ENCODE data around the gene GNPDA2. TPM values are rescaled to one million over a fixed set of nuclear protein-coding genes. Genes with fewer than 3 reads are reported as not detected.

The GNPDA2 gene
- total and polyA plus RNA-seq, 2 of the 4 experiments (the other 2 are of a cell fraction): 11.0 to 13.4 TPM

- Histone ChIP-seq H2BK5ac (ENCODE audit: low read depth, low read length, poor library complexity, severe bottlenecking) (no peak overlapping the region), H3K14ac (replicated peaks; ENCODE audit: low read depth, low read length) (no peak overlapping the region), H3K36me3 (ENCODE audit: control insufficient read depth, insufficient read depth, low read length) (peaks cover 27% of the 10 kb centered on the region), H2AK9ac (replicated peaks; ENCODE audit: low read depth, low read length, poor library complexity) (no peak overlapping the region), H3K9me1 (ENCODE audit: insufficient read depth, low read length) (no peaks in the 10 kb centered on the region), H4K20me1 (ENCODE audit: insufficient read depth, low read length) (no peaks in the 10 kb centered on the region), H3K4me1 (ENCODE audit: control insufficient read depth, insufficient read depth, low read length) (no peaks in the 10 kb centered on the region), H3K9ac (ENCODE audit: low read depth, low read length) (no peak overlapping the region), H3K4ac (ENCODE audit: low read depth, low read length) (no peak overlapping the region), H3K27me3 (ENCODE audit: control insufficient read depth, insufficient read depth, low read length) (no peaks in the 10 kb centered on the region), H4K5ac (ENCODE audit: low read depth, low read length) (no peak overlapping the region), H4K8ac (ENCODE audit: low read depth in 2 of 2, low read length in 2 of 2) (no peak overlapping the region), H2BK120ac (ENCODE audit: low read depth, low read length) (no peak overlapping the region), H2BK20ac (ENCODE audit: low read depth, low read length) (no peak overlapping the region), H3K4me2 (ENCODE audit: low read depth, low read length) (no peak overlapping the region), H3K79me1 (ENCODE audit: low read depth in 1 of 2, low read length in 2 of 2) (peaks cover 0 to 3% of the 10 kb centered on the region in 2 experiments; a peak in 1 of 4 replicates), H4K91ac (ENCODE audit: insufficient read depth, low read depth, low read length) (no peak overlapping the region), H3K4me3 (ENCODE audit: insufficient read depth, low read depth, low read length) (no peak overlapping the region), H2AFZ (replicated peaks; ENCODE audit: low read length, poor library complexity) (no peak overlapping the region), H3K23ac (ENCODE audit: low read depth, low read length) (no peak overlapping the region), H3K27ac (ENCODE audit: insufficient read depth, low read length) (no peak overlapping the region), H3K56ac (ENCODE audit: extremely low read depth, insufficient read depth, low read length) (no peak overlapping the region), H2AK5ac (ENCODE audit: low read depth, low read length) (no peak overlapping the region), H3K9me3 (ENCODE audit: control insufficient read depth, insufficient read depth, low read length) (no peaks in the 10 kb centered on the region), H3K18ac (ENCODE audit: low read depth, low read length) (no peak overlapping the region), H2BK15ac (ENCODE audit: low read depth, low read length) (no peak overlapping the region)
- intact Hi-C loops (cut with micrococcal nuclease) (no loop called here), in situ Hi-C loops (cut with MboI; ENCODE audit: low sequenced_read_pairs) (no loop called here), dilution Hi-C loops (cut with HindIII; ENCODE audit: low sequenced_read_pairs, unreplicated experiment) (no loop called here)
- CTCF ChIA-PET: no interaction called here
- WGBS, 2 experiments (ENCODE audit: extremely low coverage in 2 of 2, insufficient read length in 1 of 2): no CpG with 5 or more reads among the region's 2 CpGs
- DNase-seq (no peak), ATAC-seq (ENCODE audit: low read depth) (no peak)
- no TSS peak for BruUV-seq (replicated peaks)
- TF ChIP-seq CEBPB (IDR thresholded peaks at IDR 0.05; ENCODE audit: low read depth, low read length) (no peak), FOS (IDR thresholded peaks at IDR 0.05; ENCODE audit: low read depth, low read length) (no peak), RFX5 (IDR thresholded peaks at IDR 0.05; ENCODE audit: low read depth, low read length) (no peak), MAFK (IDR thresholded peaks at IDR 0.05; ENCODE audit: low read depth, low read length) (no peak), SMC3 (IDR thresholded peaks at IDR 0.05; ENCODE audit: low read depth, low read length) (no peak), ELK1 (IDR thresholded peaks at IDR 0.05; ENCODE audit: borderline replicate concordance, low read depth, low read length) (no peak)
- POLR2A ChIA-PET (ENCODE audit: unreplicated experiment): no interaction called here
Measured at GRCh38 chr4:44701037-44701436, 25.3 kb downstream of the GNPDA2 start.
